Parathyroid adenoma (tissue), 2 donors: ENCODE measurements around the gene MAGED2.
"Not testable (repeated sequence)": the region's sequence is repeated elsewhere in the genome, so short reads cannot be mapped to it uniquely, and the experiment has no call there.

Experiments
- H2AFZ ChIP-seq: fragments of 300-600 bp; sonication (generic); one replicate; pipeline ENCODE4 v1.7.0; 2017; ENCODE audit warnings: antibody characterized with exemption, mild to moderate bottlenecking
- H3K27ac ChIP-seq: fragments of 300-600 bp; sonication (generic); one replicate; pipeline ENCODE4 v1.7.0; 2017
- H3K27me3 ChIP-seq: fragments of 300-600 bp; sonication (generic); one replicate; pipeline ENCODE4 v1.7.0; 2017; ENCODE audit warnings: low read length; ENCODE audit not compliant: control insufficient read depth, insufficient read depth
- H3K36me3 ChIP-seq: fragments of 300-600 bp; sonication (generic); one replicate; pipeline ENCODE4 v1.7.0; 2017; ENCODE audit warnings: low read length; ENCODE audit not compliant: control insufficient read depth, insufficient read depth
- H3K4me1 ChIP-seq: fragments of 300-600 bp; sonication (generic); one replicate; pipeline ENCODE4 v1.7.0; 2017; ENCODE audit warnings: control low read depth
- H3K4me2 ChIP-seq: fragments of 300-600 bp; sonication (generic); one replicate; pipeline ENCODE4 v1.7.0; 2017; ENCODE audit warnings: low read length
- H3K4me3 ChIP-seq: fragments of 300-600 bp; sonication (generic); one replicate; pipeline ENCODE4 v1.7.0; 2017; ENCODE audit warnings: low read depth, low read length
- H3K79me2 ChIP-seq: fragments of 300-600 bp; sonication (generic); one replicate; pipeline ENCODE4 v1.7.0; 2017; ENCODE audit warnings: control low read depth
- H3K9ac ChIP-seq: fragments of 300-600 bp; sonication (generic); one replicate; pipeline ENCODE4 v1.7.0; 2017; ENCODE audit warnings: mild to moderate bottlenecking
- H3K9me3 ChIP-seq: fragments of 300-600 bp; sonication (generic); one replicate; pipeline ENCODE4 v1.7.0; 2017; ENCODE audit warnings: low read length; ENCODE audit not compliant: control insufficient read depth
- CTCF ChIP-seq: fragments of 300-600 bp; sonication (generic); IDR thresholded peaks from one replicate; pipeline ENCODE4 v1.7.0; 2017; ENCODE audit warnings: antibody characterized with exemption, mild to moderate bottlenecking
- donor health status: primary hyperparathyroidism.

Gene MAGED2

GRCh38 chrX:54776987-54777672, 30.4 kb upstream of the MAGED2 start:
- H2AFZ ChIP-seq, result no peak overlapping the region
- no peak overlapping the region for H3K9ac ChIP-seq
- H3K4me2 ChIP-seq, result no peak overlapping the region
- H3K27me3 ChIP-seq, result no peaks in the 10 kb centered on the region
- H3K79me2 ChIP-seq, result no peaks in the 10 kb centered on the region
- no peaks in the 10 kb centered on the region for H3K4me1 ChIP-seq
- no peak overlapping the region for H3K4me3 ChIP-seq
- no peak for TF ChIP-seq CTCF
- no peak overlapping the region for H3K27ac ChIP-seq
- H3K9me3 ChIP-seq, result no peaks in the 10 kb centered on the region
- H3K36me3 ChIP-seq, result no peaks in the 10 kb centered on the region

GRCh38 chrX:54785901-54786300, 21.6 kb upstream of the MAGED2 start:
- Histone ChIP-seq H3K27ac (no peak overlapping the region), H3K79me2 (no peaks in the 10 kb centered on the region), H3K9ac (no peak overlapping the region), H3K9me3 (no peaks in the 10 kb centered on the region), H3K4me3 (no peak overlapping the region), H2AFZ (no peak overlapping the region), H3K4me1 (no peaks in the 10 kb centered on the region), H3K36me3 (no peaks in the 10 kb centered on the region), H3K27me3 (no peaks in the 10 kb centered on the region), H3K4me2 (no peak overlapping the region)
- TF ChIP-seq CTCF, result peak; percentile 28

GRCh38 chrX:54786967-54787366, 20.6 kb upstream of the MAGED2 start:
- H3K4me3 ChIP-seq, result no peak overlapping the region
- H3K27ac ChIP-seq, result no peak overlapping the region
- H3K9me3 ChIP-seq, result no peaks in the 10 kb centered on the region
- no peaks in the 10 kb centered on the region for H3K36me3 ChIP-seq
- H3K9ac ChIP-seq, result no peak overlapping the region
- H3K4me2 ChIP-seq, result no peak overlapping the region
- no peaks in the 10 kb centered on the region for H3K79me2 ChIP-seq
- TF ChIP-seq CTCF, result peak; percentile 13
- no peaks in the 10 kb centered on the region for H3K27me3 ChIP-seq
- H3K4me1 ChIP-seq, result no peaks in the 10 kb centered on the region
- H2AFZ ChIP-seq, result no peak overlapping the region

GRCh38 chrX:54788446-54788845, 19.1 kb upstream of the MAGED2 start:
- Histone ChIP-seq H3K9ac (no peak overlapping the region), H3K9me3 (no peaks in the 10 kb centered on the region), H3K4me3 (no peak overlapping the region), H3K79me2 (no peaks in the 10 kb centered on the region), H3K27ac (no peak overlapping the region), H3K4me2 (no peak overlapping the region), H3K36me3 (no peaks in the 10 kb centered on the region), H2AFZ (no peak overlapping the region), H3K4me1 (no peaks in the 10 kb centered on the region), H3K27me3 (no peaks in the 10 kb centered on the region)
- TF ChIP-seq CTCF, result no peak

- H3K79me2 ChIP-seq, H3K27me3 ChIP-seq, H3K4me1 ChIP-seq, H3K27ac ChIP-seq, H2AFZ ChIP-seq, H3K4me3 ChIP-seq, H3K9ac ChIP-seq, H3K4me2 ChIP-seq, H3K36me3 ChIP-seq, H3K9me3 ChIP-seq: not testable (repeated sequence)
These were observed 18.1 kb upstream of the MAGED2 start for GRCh38 chrX:54789405-54789804.
